Activated T-cell treated with anti-CD3 and anti-CD28 coated beads for 24 hours (primary cell): Measurements from ENCODE around the gene EIF2S2.

Experiments
- DNase-seq: peaks from one replicate; pipeline ENCODE4 v3.0.0-alpha.2; 2020; ENCODE audit warnings: low read depth

EIF2S2 gene

GRCh38 chr20:34064286-34064685, 47.8 kb downstream of the EIF2S2 start:
- no peak for DNase-seq

- no peak for DNase-seq
Measured at GRCh38 chr20:34062570-34063482, 49.2 kb downstream of the EIF2S2 start.

DNA sequence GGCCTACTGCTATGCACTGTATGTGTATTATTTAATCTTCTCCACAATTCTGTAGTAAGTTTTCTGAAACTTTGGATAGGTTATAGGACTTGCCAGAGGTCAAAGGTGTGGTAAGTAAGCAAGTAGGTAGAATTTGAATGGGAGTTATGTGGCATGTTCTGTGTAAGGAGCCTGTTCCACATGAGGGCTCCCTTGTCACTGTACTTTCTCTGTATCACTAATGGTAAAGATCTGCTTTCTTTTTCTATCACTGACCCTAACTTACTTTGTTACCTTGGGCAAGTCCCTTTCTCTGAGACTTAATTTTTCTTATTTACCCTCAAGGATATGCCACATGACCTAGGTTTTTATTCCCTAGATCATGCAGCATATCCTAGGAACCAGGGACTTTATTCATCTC, 50.3 kb downstream of the EIF2S2 start:
- no peak for DNase-seq

GRCh38 chr20:34060970-34061369, 51.1 kb downstream of the EIF2S2 start:
- DNase-seq: no peak

- no peak for DNase-seq
Measured at GRCh38 chr20:34058831-34059230, 53.2 kb downstream of the EIF2S2 start.

GRCh38 chr20:34055290-34055689, 56.8 kb downstream of the EIF2S2 start:
- DNase-seq: no peak

DNA sequence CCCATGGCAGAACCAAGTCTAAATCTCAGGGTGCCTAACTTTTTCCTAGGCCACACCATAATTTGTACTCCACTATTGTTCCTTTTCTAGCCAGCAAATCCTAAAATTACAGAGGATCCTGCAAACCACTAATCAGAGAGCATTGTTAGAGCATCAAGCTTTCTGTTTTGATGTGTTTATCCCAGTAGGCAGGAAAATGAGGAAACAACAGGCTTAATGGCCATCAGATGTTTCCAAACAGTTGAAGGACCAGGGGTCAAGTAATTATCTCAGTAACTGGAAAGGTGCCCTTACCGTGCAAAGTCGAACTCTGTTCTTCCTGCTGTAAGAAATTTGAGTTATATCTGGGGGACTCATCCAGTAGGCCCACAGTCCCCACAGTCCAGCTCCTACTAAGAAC, 59.6 kb downstream of the EIF2S2 start:
- no peak for DNase-seq

- no peak for DNase-seq
Measured at GRCh38 chr20:34049897-34050695, 61.9 kb downstream of the EIF2S2 start.

GRCh38 chr20:34049389-34049788, 62.7 kb downstream of the EIF2S2 start:
- DNase-seq: no peak

GRCh38 chr20:34047917-34048316, 64.1 kb downstream of the EIF2S2 start:
- no peak for DNase-seq

DNA sequence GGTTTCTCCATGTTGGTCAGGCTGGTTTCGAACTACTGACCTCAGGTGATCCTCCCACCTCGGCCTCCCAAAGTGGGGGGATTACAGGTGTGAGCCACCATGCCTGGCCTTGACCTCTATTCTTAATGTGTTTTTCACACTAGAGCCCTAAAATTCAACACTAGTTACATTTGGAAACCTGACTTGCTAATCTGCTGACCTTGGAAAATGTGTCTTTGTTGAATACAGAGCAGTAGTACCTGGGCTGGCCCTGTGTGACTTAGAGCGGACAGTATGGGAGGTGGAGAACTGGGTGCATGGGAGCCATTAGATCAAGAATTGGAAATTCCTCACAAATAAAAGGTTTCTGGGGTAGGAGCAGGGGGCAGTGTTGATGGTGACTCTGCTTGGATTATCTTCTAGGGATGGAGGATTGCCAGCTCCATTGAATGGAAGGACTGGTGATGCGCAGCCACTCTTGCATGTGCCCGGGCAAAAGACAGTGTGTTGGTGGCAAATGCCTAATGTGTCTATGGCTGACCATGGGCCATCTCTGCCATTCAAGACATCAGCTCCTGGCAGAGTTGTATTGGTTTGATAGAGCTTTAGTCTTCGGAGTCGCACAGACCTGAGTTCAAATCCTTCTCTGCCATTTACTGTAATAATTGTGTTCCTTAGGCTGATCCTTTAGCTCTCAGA, 64.9 kb downstream of the EIF2S2 start:
- no peak for DNase-seq

GRCh38 chr20:34045930-34046725, 65.9 kb downstream of the EIF2S2 start:
- DNase-seq: no peak

- DNase-seq: no peak
Measured at GRCh38 chr20:34045294-34045693, 66.7 kb downstream of the EIF2S2 start.

GRCh38 chr20:34043025-34043424, 69.0 kb downstream of the EIF2S2 start:
- no peak for DNase-seq

GRCh38 chr20:34042262-34042661, 69.8 kb downstream of the EIF2S2 start:
- DNase-seq: no peak

DNA sequence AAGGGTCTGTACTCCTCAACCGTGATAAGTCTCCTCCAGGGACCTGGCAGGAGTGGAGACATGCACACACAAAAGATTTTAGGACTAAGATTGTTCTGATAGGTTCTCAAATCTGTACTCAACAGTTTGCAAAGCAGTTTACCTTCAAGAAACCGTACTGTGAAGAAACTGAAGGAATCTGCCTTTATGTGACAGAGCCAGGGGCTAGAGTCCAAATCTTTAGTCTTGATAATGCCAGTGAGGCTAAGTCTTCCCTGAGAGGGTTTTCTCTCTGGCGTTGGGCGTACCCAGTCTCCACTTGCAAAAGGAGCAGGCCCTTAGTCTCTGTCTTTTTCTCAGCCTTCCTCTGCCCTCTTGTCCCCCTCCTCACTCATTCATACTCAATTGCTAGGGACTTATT, 70.8 kb downstream of the EIF2S2 start:
- no peak for DNase-seq

GRCh38 chr20:34040300-34040995, 71.6 kb downstream of the EIF2S2 start:
- no peak for DNase-seq
